Thyroid gland (tissue), 4 donors: ENCODE measurements around the gene SEPTIN11.
A peak's percentile ranks its signal among the peaks of the same experiment; 100 is the strongest.

Experiments used
- CTCF ChIP-seq, 6 experiments: fragments of 200-600 bp in 3 of 6; fragments of 450-650 bp in 3 of 6; sonication (generic) in 3 of 6; IDR thresholded peaks; one replicate each; pipeline ENCODE4 v1.5.1; 2016 to 2019; ENCODE audit warnings: antibody characterized with exemption in 6 of 6, mild to moderate bottlenecking in 2 of 6, inconsistent platforms in 1 of 6, moderate library complexity in 1 of 6
- POLR2A ChIP-seq, 2 donors: fragments of 450-650 bp; IDR thresholded peaks; one replicate each; pipeline ENCODE4 v1.6.1; 2017; ENCODE audit warnings: antibody characterized with exemption in 2 of 2, mild to moderate bottlenecking in 2 of 2, moderate library complexity in 1 of 2

GRCh38 chr4:76949276-76950051 lies at the start of gene SEPTIN11:
- TF ChIP-seq CTCF (IDR thresholded peaks at IDR 0.05) (peak in 2 of 6 experiments; percentile 11 to 31), POLR2A (IDR thresholded peaks at IDR 0.05) (peak; percentile 46 to 94)
